ENCODE results near the gene MSI2.

MSI2 gene

GRCh38 chr17:57372156-57372555, 115.8 kb downstream of the MSI2 start:
- DNase-seq, result no peak

GRCh38 chr17:57373048-57373447, 116.7 kb downstream of the MSI2 start:
- DNase-seq, result no peak

GRCh38 chr17:57373756-57374155, 117.4 kb downstream of the MSI2 start:
- DNase-seq, result no peak

GRCh38 chr17:57375040-57375769, 118.9 kb downstream of the MSI2 start:
- no peak for DNase-seq

GRCh38 chr17:57375770-57376225, 119.5 kb downstream of the MSI2 start:
- no peak for DNase-seq

- no peak for DNase-seq
Observed at GRCh38 chr17:57377094-57377493, 120.8 kb downstream of the MSI2 start.

GRCh38 chr17:57379237-57379894, 123.0 kb downstream of the MSI2 start:
- no peak for DNase-seq

- no peak for DNase-seq
Observed at GRCh38 chr17:57379895-57380434, 123.6 kb downstream of the MSI2 start.

- no peak for DNase-seq
Observed at GRCh38 chr17:57381498-57381897, 125.2 kb downstream of the MSI2 start.

GRCh38 chr17:57384219-57384618, 127.9 kb downstream of the MSI2 start:
- DNase-seq, result no peak

GRCh38 chr17:57385975-57386374, 129.7 kb downstream of the MSI2 start:
- no peak for DNase-seq

GRCh38 chr17:57387575-57387974, 131.3 kb downstream of the MSI2 start:
- no peak for DNase-seq

- DNase-seq, result no peak
Observed at GRCh38 chr17:57388131-57388725, 131.9 kb downstream of the MSI2 start.

GRCh38 chr17:57389473-57389872, 133.2 kb downstream of the MSI2 start:
- no peak for DNase-seq

GRCh38 chr17:57391076-57391825, 134.9 kb downstream of the MSI2 start:
- no peak for DNase-seq

- no peak for DNase-seq
Observed at GRCh38 chr17:57391857-57392471, 135.6 kb downstream of the MSI2 start.

GRCh38 chr17:57393368-57393767, 137.0 kb downstream of the MSI2 start:
- no peak for DNase-seq

GRCh38 chr17:57394375-57394774, 138.1 kb downstream of the MSI2 start:
- no peak for DNase-seq

GRCh38 chr17:57395721-57396321, 139.5 kb downstream of the MSI2 start:
- DNase-seq, result no peak

- no peak for DNase-seq
Observed at GRCh38 chr17:57396511-57396921, 140.2 kb downstream of the MSI2 start.

- no peak for DNase-seq
Observed at GRCh38 chr17:57397402-57397801, 141.1 kb downstream of the MSI2 start.

GRCh38 chr17:57399690-57400089, 143.4 kb downstream of the MSI2 start:
- no peak for DNase-seq
